HepG2 (cell line): ENCODE measurements around the gene VWCE. TPM values are rescaled to one million over a fixed set of nuclear protein-coding genes. Genes with fewer than 3 reads are reported as not detected.

Source experiments
- ARNTL ChIP-seq: sonication (generic); formaldehyde crosslinking; IDR thresholded peaks from 2 replicates; pipeline ENCODE4 v1.4.0; 2020; ENCODE audit warnings: mild to moderate bottlenecking, missing genetic modification reagents
- CHD4 ChIP-seq: fragments of 200-600 bp; sonication (generic); IDR thresholded peaks from 2 replicates; pipeline ENCODE4 v1.7.0; 2017; ENCODE audit warnings: mild to moderate bottlenecking, low read length, borderline replicate concordance
- CSRNP1 ChIP-seq: sonication (generic); formaldehyde crosslinking; IDR thresholded peaks from 2 replicates; pipeline ENCODE4 v1.8.1; 2023; ENCODE audit warnings: mild to moderate bottlenecking, missing genetic modification reagents
- DRAP1 ChIP-seq: IDR thresholded peaks from 2 replicates; pipeline ENCODE4 v1.6.1; 2016; ENCODE audit warnings: missing genetic modification reagents, missing compliant biosample characterization
- E2F1 ChIP-seq: sonication (generic); formaldehyde crosslinking; IDR thresholded peaks from 2 replicates; pipeline ENCODE4 v1.5.0; 2020; ENCODE audit warnings: missing genetic modification reagents
- FOSL2 ChIP-seq: sonication (generic); formaldehyde crosslinking; IDR thresholded peaks from 2 replicates; pipeline ENCODE4 v1.4.0; 2020; ENCODE audit warnings: missing genetic modification reagents
- HCFC1 ChIP-seq: fragments of 150-350 bp; IDR thresholded peaks from 2 replicates; pipeline ENCODE4 v1.6.1; 2014; ENCODE audit warnings: low read depth, low read length
- MAZ ChIP-seq, 2 experiments: sonication (generic) in 1 of 2; formaldehyde crosslinking in 1 of 2; IDR thresholded peaks; 2 replicates each; pipeline versions ENCODE4 v1.5.0 to v1.6.1; 2012 to 2020; ENCODE audit warnings: low read depth in 2 of 2, mild to moderate bottlenecking in 2 of 2, borderline replicate concordance in 1 of 2, improper control_type of control experiment in 1 of 2, low read length in 1 of 2, missing genetic modification reagents in 1 of 2, moderate library complexity in 1 of 2
- PATZ1 ChIP-seq: sonication (generic); formaldehyde crosslinking; IDR thresholded peaks from 2 replicates; pipeline ENCODE4 v1.4.0; 2020; ENCODE audit warnings: missing genetic modification reagents
- RBM22 ChIP-seq: fragments of 200-400 bp; formaldehyde crosslinking; optimal IDR thresholded peaks from 2 replicates; pipeline ENCODE3; 2017; ENCODE audit warnings: mild to moderate bottlenecking, low read length, moderate library complexity
- SNAI1 ChIP-seq: sonication (generic); formaldehyde crosslinking; IDR thresholded peaks from 2 replicates; pipeline ENCODE4 v1.5.0; 2020; ENCODE audit warnings: mild to moderate bottlenecking, missing genetic modification reagents, borderline replicate concordance
- ZFP91 ChIP-seq: sonication (generic); formaldehyde crosslinking; IDR thresholded peaks from 2 replicates; pipeline ENCODE4 v1.9.0; 2022; ENCODE audit warnings: missing genetic modification reagents, mild to moderate bottlenecking, borderline replicate concordance
- ZNF142 ChIP-seq: sonication (generic); formaldehyde crosslinking; IDR thresholded peaks from 2 replicates; pipeline ENCODE4 v1.4.0; 2020; ENCODE audit warnings: missing genetic modification reagents
- polyA plus RNA-seq, 8 experiments: library from polyadenylated mRNA; depleted of rRNA in 3 of 8; stranded (reverse) in 7 of 8; unstranded in 1 of 8; fragments of >200 nt; fragmentation: Illumina TruSeq in 4 of 8; extraction: Trizol in 4 of 8; gene quantifications; 2 replicates each; pipeline versions ENCODE4 v1.2.1 to v1.2.3, GENCODE V29; 2011 to 2016; ENCODE audit warnings: low read depth in 4 of 8, missing spikeins in 1 of 8, mixed read lengths in 1 of 8; ENCODE audit not compliant: insufficient read depth in 1 of 8
- total RNA-seq, 5 experiments: library from RNA; depleted of rRNA; stranded (reverse); fragments of >200 nt; fragmentation: Illumina TruSeq; extraction: Trizol; gene quantifications; 2 replicates each; pipeline ENCODE4 v1.2.3, GENCODE V29; 2016; ENCODE audit warnings: low read depth in 1 of 5

Gene VWCE
- total and polyA plus RNA-seq, 2 of the 13 experiments (the other 11 are each of a cell fraction or from before 2014, with no cell fraction given) = 27.6 to 58.3 TPM

GRCh38 chr11:61336171-61336935, 41.2 kb upstream of the VWCE start (continued):
- TF ChIP-seq ZNF142 (CRISPR knock-in tag) (no peak), FOSL2 (CRISPR knock-in tag) (peak; percentile 44), DRAP1 (CRISPR knock-in tag) (peak; percentile 65; the same call in 1 of the 2 replicates), PATZ1 (no peak), HCFC1 (no peak), CSRNP1 (no peak), RBM22 (no peak), MAZ (IDR thresholded peaks at IDR 0.05; ENCODE audit: borderline replicate concordance, low read depth, low read length) (no peak), MAZ (CRISPR knock-in tag; IDR thresholded peaks at IDR 0.05; ENCODE audit: low read depth) (peak; percentile 52; the same call in 1 of the 2 replicates), E2F1 (CRISPR knock-in tag) (no peak), ZFP91 (peak; percentile 48; the same call in 1 of the 2 replicates), SNAI1 (CRISPR knock-in tag) (no peak), ARNTL (no peak), CHD4 (no peak)
